GM18517 (cell line): ENCODE data around the gene SPAG7.

Experiments used
- ATAC-seq: cut with Tn5 transposase; IDR thresholded peaks from one replicate; pipeline ENCODE4 v1.9.1; 2021; ENCODE audit warnings: mild to moderate bottlenecking, moderate library complexity; ENCODE audit not compliant: unreplicated experiment

SPAG7 gene

GRCh38 chr17:4978726-4979125 lies 11.1 kb upstream of the SPAG7 start:
- no peak for ATAC-seq

GRCh38 chr17:4974115-4974670 lies 6.6 kb upstream of the SPAG7 start:
- no peak for ATAC-seq

GRCh38 chr17:4973256-4974114 lies 5.9 kb upstream of the SPAG7 start:
- no peak for ATAC-seq

GRCh38 chr17:4972752-4973151 lies 5.1 kb upstream of the SPAG7 start:
- no peak for ATAC-seq

- ATAC-seq = no peak
Observed at GRCh38 chr17:4972322-4972721, 4.7 kb upstream of the SPAG7 start.

GRCh38 chr17:4971826-4972225 lies 4.2 kb upstream of the SPAG7 start:
- ATAC-seq = no peak

GRCh38 chr17:4970273-4970672 lies 2.7 kb upstream of the SPAG7 start:
- no peak for ATAC-seq

- ATAC-seq = no peak
Observed at GRCh38 chr17:4969551-4970173, 2.0 kb upstream of the SPAG7 start.

GRCh38 chr17:4969047-4969550 lies 1.5 kb upstream of the SPAG7 start:
- no peak for ATAC-seq

GRCh38 chr17:4968486-4969046 lies 949 bp upstream of the SPAG7 start:
- ATAC-seq = no peak

- peak; percentile 85 for ATAC-seq
Observed at GRCh38 chr17:4966844-4967538, 626 bp downstream of the SPAG7 start.

- no peak for ATAC-seq
Observed at GRCh38 chr17:4965311-4965986, 2.2 kb downstream of the SPAG7 start.

GRCh38 chr17:4960279-4960922 lies 7.2 kb downstream of the SPAG7 start:
- ATAC-seq = no peak

- ATAC-seq = no peak
Observed at GRCh38 chr17:4959261-4959965, 8.2 kb downstream of the SPAG7 start.

GRCh38 chr17:4958102-4958501 lies 9.5 kb downstream of the SPAG7 start:
- ATAC-seq = no peak

- no peak for ATAC-seq
Observed at GRCh38 chr17:4956493-4957061, 11.0 kb downstream of the SPAG7 start.

GRCh38 chr17:4955091-4955490 lies 12.5 kb downstream of the SPAG7 start:
- ATAC-seq = no peak

- no peak for ATAC-seq
Observed at GRCh38 chr17:4953451-4953961, 14.1 kb downstream of the SPAG7 start.

- no peak for ATAC-seq
Observed at GRCh38 chr17:4951486-4951885, 16.1 kb downstream of the SPAG7 start.
